ENCODE data around the gene TTYH1. TPM values are rescaled to one million over a fixed set of nuclear protein-coding genes. Genes with fewer than 3 reads are reported as not detected.

Gene TTYH1
- total and polyA plus RNA-seq, 2 of the 8 experiments (the other 6 are each of a cell fraction or from before 2014, with no cell fraction given) = 26.7 to 46.5 TPM

GRCh38 chr19:54478677-54479266 is 63.5 kb downstream of the TTYH1 start:
- H4K20me1 ChIP-seq (replicated peaks in 1 of 2; ENCODE audit: control insufficient read depth in 1 of 2, insufficient read depth in 2 of 2, low read length in 2 of 2) = no peaks in the 10 kb centered on the region
- no peak overlapping the region for H3K4ac ChIP-seq (replicated peaks; ENCODE audit: insufficient read length, low read depth, low read length)
- H3K18ac ChIP-seq (ENCODE audit: extremely low read depth, low read length) = no peak overlapping the region
- ChIA-PET POLR2A (ENCODE audit: partially characterized antibody) (interaction anchor here (1.0 kb wide), 1 partner anchor 414 kb away, joined by 3 read pairs; no protein-coding TSS in a partner anchor), CTCF (ENCODE audit: partially characterized antibody) (interaction anchor here (0.6 to 3.2 kb wide), 16 partner anchors 9 to 658 kb away, joined by 3 to 16 read pairs (median 4); partner anchors contain the start of gene NLRP7)
- no peak overlapping the region for H3K56ac ChIP-seq (replicated peaks; ENCODE audit: insufficient read length, low read depth, low read length)
- no peak overlapping the region for H2BK12ac ChIP-seq (ENCODE audit: low read depth, low read length)
- H4K8ac ChIP-seq (ENCODE audit: extremely low read depth, insufficient read depth, low read length) = no peak overlapping the region
- no peak overlapping the region for H2BK20ac ChIP-seq (ENCODE audit: low read length)
- no peak overlapping the region for H2BK120ac ChIP-seq (replicated peaks; ENCODE audit: low read depth, low read length)
- H3K79me2 ChIP-seq (ENCODE audit: control insufficient read depth in 1 of 2, insufficient read depth in 2 of 2, low read length in 2 of 2) = no peaks in the 10 kb centered on the region
- H3K27ac ChIP-seq (ENCODE audit: low read depth, low read length) = no peak overlapping the region
- H3K23ac ChIP-seq (ENCODE audit: insufficient read length) = no peak overlapping the region
- H3K36me3 ChIP-seq (ENCODE audit: control insufficient read depth in 2 of 4, insufficient read depth in 4 of 4, low read length in 3 of 4) = no peaks in the 10 kb centered on the region
- 21% methylated on average over 10 of the region's 10 CpGs; no CpG with 5 or more reads in 1 of the 2 experiments for WGBS, 2 experiments (ENCODE audit: extremely low coverage in 1 of 2, insufficient coverage in 1 of 2, insufficient read length in 1 of 2, insufficient replicate concordance in 2 of 2, low coverage in 1 of 2, low lambda C conversion rate in 2 of 2, missing lambda C conversion rate in 1 of 2)
- H3K4me2 ChIP-seq (ENCODE audit: insufficient read depth in 1 of 2, low read depth in 2 of 2, low read length in 2 of 2) = 0 out of 4 replicates have a peak overlapping the region, but pooled peaks of 1 of the 2 experiments have one; percentile 33
- H2BK15ac ChIP-seq (ENCODE audit: low read length) = no peak overlapping the region
- no peaks in the 10 kb centered on the region for H3K23me2 ChIP-seq (ENCODE audit: low read depth, low read length)
- H3K27me3 ChIP-seq (replicated peaks in 1 of 4; ENCODE audit: control insufficient read depth in 3 of 4, extremely low read depth in 1 of 4, insufficient read depth in 3 of 4, low read length in 3 of 4) = 0 out of 7 replicates have a peak, but pooled peaks cover 0 to 2% (median 0%) of the 10 kb centered on the region in 4 experiments
- no peak overlapping the region for H4K91ac ChIP-seq (replicated peaks; ENCODE audit: insufficient read length, low read length)
- no peak overlapping the region for H2AFZ ChIP-seq (ENCODE audit: low read length)
- peak; percentile 95 for FAIRE-seq
- no peak overlapping the region for H2BK5ac ChIP-seq (ENCODE audit: low read depth, low read length)
- H3K4me3 ChIP-seq (ENCODE audit: extremely low read depth in 1 of 4, insufficient read depth in 2 of 4, low read depth in 3 of 4, low read length in 4 of 4) = no peak overlapping the region
- H4K5ac ChIP-seq (ENCODE audit: insufficient read length, low read depth, low read length) = no peak overlapping the region
- no peak overlapping the region for H2AK5ac ChIP-seq (ENCODE audit: low read depth, low read length)
- no peaks in the 10 kb centered on the region for H3K79me1 ChIP-seq (ENCODE audit: low read depth, low read length)
- 0 out of 7 replicates have a peak, but pooled peaks cover 0 to under 1% (median 0%) of the 10 kb centered on the region in 4 experiments for H3K4me1 ChIP-seq (replicated peaks in 1 of 4; ENCODE audit: control insufficient read depth in 3 of 4, insufficient read depth in 4 of 4, low read length in 3 of 4)
- H3K9ac ChIP-seq (replicated peaks in 1 of 4; ENCODE audit: extremely low read depth in 1 of 4, low read depth in 3 of 4, low read length in 3 of 4) = no peak overlapping the region
- no peak overlapping the region for H3K14ac ChIP-seq (ENCODE audit: insufficient read length)
- DNase-seq (ENCODE audit: low read depth in 1 of 2, low spot score in 2 of 2) = peak in 1 of 2 experiments; percentile 66
- no peaks in the 10 kb centered on the region for H3K9me3 ChIP-seq (ENCODE audit: insufficient read depth in 2 of 2, low read depth in 1 of 2, low read length in 1 of 2)

Measured in H1 (cell line).